T-helper 1 cell (primary cell): ENCODE results near the gene B9D1.
"Not testable (repeated sequence)": the region's sequence is repeated elsewhere in the genome, so short reads cannot be mapped to it uniquely, and the experiment has no call there.

Experiments used
- DNase-seq, 5 donors: peaks; one replicate each; pipeline ENCODE4 v3.0.0-alpha.2; 2012 to 2020

The B9D1 gene

GRCh38 chr17:19357761-19358160 is 4.8 kb downstream of the B9D1 start:
- no peak for DNase-seq

- DNase-seq = no peak
These were observed 5.2 kb downstream of the B9D1 start for GRCh38 chr17:19357351-19357750.

GRCh38 chr17:19354748-19355147 is 7.8 kb downstream of the B9D1 start:
- no peak for DNase-seq

- DNase-seq = not testable (repeated sequence)
These were observed 9.1 kb downstream of the B9D1 start for GRCh38 chr17:19353401-19353800.

DNA sequence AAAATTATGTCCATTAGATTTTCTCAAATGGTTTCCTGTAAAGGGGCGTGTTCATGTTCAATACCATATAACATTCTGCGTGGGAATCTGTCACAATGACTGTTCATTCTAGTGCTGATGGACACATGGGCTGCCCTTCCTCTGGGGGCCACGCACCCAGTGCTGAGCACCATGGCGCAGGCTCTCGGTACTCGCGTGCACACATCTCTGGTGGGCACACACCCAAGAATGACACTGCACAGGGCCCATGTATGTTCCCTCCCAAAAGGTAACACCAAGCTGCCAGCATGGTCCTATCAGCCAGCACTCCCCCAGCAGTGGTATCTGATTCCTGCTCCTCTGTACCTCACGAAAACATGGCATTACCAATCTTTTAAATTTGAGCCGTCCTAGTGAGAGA is 13.7 kb downstream of the B9D1 start:
- DNase-seq = no peak

DNA sequence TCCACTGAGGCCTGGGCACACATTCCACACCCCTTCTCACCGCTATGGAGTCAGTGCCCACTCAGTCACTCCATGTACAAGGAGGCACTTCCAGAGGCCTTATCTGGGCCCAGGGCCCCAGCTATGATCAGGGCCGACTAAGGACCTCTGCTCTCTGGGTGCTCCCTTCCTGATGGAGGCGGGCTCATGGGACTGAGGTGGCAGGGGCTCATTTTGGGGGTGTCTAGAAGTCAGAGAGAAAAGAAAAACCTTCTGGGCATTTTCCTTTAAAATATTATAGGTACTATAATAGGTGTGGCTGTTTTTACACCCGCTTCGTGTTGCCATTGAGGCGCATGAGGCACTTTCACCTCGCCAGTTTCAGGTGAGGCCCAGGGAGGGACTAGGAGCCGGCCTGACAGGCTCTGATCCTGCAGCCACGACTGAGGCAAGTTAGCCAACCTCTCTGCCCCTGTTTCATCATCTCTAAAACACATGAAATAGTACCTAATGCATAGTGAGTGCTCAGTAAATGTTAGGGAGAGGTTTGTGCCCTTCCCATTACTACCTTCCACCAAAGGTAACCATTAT is 14.4 kb downstream of the B9D1 start:
- DNase-seq = no peak

DNA sequence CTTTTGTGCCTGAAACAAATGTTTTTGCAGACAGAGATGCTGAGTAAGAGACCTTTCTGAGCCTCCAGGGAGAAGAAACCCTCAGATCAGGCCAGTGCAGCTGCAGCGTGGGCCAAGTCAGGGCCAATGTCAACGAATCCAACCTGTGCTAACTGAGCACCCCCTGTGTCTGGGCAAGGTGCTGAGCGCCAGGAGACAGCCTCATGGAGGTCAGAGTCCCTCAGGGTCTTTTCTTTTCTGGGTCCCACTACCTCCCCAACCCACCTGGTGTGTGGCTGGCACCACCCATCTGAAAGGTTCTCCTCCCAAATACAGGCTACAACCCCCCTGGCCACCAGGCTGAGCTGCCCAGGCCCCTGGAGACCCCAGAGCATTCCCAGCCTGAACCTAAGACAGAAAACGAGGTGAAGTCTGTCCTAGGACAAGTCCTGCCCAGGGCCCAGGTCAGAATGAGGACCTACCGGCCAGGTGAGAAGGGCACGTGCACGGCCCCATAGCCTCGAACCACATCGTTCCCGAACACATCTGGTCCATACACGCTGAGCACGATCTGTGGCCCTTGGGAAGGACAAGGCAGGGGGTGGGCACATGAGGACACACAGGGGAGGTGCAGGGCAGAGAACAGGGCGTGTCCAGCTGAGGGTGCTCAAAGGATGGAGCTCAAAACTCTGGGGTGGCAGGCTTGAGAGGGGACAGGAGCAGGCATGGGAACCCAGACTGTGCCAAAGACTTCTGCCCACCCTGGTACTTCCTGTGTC is 15.0 kb downstream of the B9D1 start:
- no peak for DNase-seq

GRCh38 chr17:19346351-19347255 is 15.9 kb downstream of the B9D1 start:
- DNase-seq = no peak

DNA sequence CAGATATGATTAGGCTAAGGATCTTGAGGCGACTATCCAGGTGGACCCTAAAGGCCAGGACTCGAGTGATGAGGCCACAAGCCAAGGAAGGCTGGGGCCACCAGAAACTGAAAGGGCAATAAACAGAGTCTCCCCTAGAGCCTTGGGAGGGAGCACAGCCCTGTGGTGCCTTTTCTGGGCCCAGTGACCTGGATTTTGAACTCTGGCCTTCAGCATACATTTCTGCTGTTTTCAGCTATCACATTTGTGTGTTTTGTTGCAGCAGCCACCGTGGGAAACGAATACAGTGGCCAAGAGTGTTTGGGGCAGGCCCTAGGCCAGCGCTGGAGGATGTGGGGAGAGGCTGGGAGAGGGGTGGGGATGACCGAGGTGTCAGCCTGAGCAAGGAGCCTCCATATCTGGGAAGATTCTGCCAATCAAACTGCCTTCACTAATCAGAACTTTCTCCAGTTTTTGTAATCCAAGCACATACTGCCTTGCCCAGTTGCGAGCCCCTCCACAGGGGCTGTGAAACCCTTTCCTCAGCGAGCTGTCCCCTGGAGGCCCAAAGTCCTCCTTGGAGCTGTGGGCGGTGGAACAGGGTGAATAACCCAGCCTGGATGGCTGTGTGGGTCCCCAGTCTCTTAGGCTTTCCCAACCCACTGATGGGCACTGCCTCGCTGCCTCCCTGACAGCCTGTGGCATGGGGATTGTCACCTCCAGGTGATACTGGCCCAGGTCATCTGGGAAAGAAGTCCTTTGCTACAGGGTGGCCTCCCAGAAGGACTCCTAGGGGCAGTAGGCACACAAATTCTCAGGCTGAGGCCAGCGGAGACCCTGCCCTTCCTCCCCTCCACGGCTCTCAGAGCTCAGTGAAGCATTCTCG is 16.8 kb downstream of the B9D1 start:
- DNase-seq = no peak

DNA sequence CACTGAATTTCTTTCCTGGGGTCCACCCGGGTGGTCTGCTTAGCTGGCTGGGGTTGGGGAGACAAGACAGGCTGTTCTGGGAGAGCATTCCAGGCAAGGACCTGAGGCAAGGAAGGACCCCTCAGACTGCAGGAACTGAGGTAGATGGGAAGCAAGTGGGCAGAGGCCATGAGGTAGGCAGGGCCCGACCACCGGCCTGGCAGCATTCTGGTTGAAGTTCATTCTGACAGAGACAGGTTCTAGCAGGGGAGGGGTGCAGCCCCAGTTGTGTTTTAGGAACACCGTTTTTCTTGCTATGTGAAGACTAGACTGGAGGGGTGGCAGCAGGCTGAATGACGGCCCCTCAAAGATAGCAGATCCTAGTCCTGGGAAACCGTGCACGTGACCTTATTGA is 17.5 kb downstream of the B9D1 start:
- DNase-seq = no peak

- DNase-seq = no peak
These were observed 18.0 kb downstream of the B9D1 start for GRCh38 chr17:19344311-19345066.

DNA sequence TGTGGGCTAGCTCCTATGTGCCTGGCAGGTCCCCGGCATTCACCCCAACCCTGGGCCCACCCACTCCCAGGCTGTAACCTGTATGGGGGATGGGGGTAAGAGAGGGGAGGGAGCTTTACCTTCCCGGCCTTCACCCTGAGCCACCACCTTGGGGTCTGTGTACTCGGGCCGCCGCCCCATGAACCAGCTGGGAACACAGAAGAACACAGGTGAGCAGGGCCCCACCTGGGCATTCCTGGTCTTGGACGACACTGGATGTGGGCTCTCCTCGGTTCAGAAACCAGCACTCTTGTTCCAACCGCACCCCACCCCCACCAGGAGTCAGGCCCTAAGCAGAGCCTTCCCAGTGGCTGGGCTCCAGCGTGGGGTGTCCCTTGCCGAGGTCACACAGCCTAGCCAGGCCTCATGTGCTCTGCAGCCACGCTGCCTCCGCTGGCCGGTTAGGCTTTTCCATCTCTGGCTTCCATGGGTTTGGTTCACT is 18.8 kb downstream of the B9D1 start:
- DNase-seq = no peak

DNA sequence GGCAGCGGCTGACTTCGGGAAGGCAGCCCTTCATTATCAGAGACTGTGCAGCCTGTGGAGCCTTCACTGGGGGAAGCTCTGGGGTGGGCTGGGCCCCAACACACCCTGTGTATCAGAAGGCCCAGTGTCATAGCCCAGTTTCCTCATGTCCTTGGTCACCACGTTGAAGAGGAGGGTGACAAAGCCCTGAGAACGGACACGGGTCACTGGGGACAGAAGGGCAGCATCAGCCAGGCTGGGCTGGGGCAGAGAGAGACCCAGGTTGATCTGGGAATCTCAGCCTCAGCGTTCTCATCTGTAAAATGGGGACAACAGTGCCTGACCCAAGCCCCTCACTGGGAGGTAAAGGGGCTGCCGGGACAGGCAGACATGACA is 19.3 kb downstream of the B9D1 start:
- no peak for DNase-seq

- DNase-seq = no peak
These were observed 19.8 kb downstream of the B9D1 start for GRCh38 chr17:19342611-19343255.

GRCh38 chr17:19341641-19342610 is 20.6 kb downstream of the B9D1 start:
- no peak for DNase-seq

- DNase-seq = no peak
These were observed 21.3 kb downstream of the B9D1 start for GRCh38 chr17:19341211-19341631.

DNA sequence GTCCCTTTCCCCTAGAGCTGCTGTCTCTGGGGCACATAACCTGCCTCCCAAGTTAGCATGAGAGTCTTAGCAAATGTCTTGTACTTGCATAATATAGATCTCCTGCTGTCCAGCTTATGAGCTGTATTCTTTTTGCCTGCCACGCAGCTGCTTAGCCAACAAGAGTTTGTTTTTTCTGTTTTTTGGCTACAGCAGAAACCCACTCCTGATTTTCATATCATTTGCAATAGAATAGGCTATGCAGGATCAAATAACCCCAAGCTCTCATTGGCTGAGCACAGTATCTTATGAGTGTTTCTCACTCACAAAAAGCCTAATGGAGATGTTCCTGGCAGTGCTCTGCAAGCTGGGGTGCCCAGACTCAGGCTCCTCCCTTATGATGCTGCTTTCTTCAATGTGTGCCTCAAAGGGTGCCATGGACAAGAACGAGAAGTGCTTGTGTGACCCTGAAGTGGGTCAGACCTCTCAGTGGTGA is 23.1 kb downstream of the B9D1 start:
- DNase-seq = no peak

- DNase-seq = peak; percentile 38 to 66 (median 54)
These were observed 24.2 kb downstream of the B9D1 start for GRCh38 chr17:19338031-19338990.

DNA sequence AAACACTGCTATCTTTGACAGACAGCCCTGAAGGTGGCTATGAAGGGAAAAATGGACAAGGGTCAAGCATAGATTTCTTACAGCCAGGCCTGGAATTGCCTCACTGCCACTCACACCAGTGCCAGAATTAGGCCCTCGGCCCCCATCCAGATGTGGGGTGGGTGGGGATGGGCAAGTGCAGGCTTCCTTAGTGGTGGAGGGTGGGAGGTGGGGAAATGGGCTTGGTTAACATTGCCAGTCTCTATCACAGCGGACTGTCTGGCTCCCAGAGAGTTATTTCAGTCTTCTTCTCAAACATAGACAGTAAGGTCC is 24.9 kb downstream of the B9D1 start:
- no peak for DNase-seq
